ENCODE measurements around the gene EEF1A1.

- TF ChIP-seq PRDM6 (tag by site-specific recombination; IDR thresholded peaks at IDR 0.05) (no peak), REST (tag by site-specific recombination; IDR thresholded peaks at IDR 0.05) (no peak), ZNF449 (tag by site-specific recombination; IDR thresholded peaks at IDR 0.05) (no peak), CTCF (tag by site-specific recombination; IDR thresholded peaks at IDR 0.05) (no peak), HOXA7 (CRISPR knock-in tag; IDR thresholded peaks at IDR 0.05; ENCODE audit: borderline replicate concordance) (no peak), ZFP41 (tag by site-specific recombination; IDR thresholded peaks at IDR 0.05; ENCODE audit: borderline replicate concordance) (no peak), ZBTB8A (tag by site-specific recombination; IDR thresholded peaks at IDR 0.05) (no peak), PATZ1 (tag by site-specific recombination; IDR thresholded peaks at IDR 0.05) (no peak)
Observed at GRCh38 chr6:73548458-73549446, 27.9 kb upstream of the EEF1A1 start.

Measured in HEK293 (cell line).